HPDE6-E6E7 (cell line): ENCODE results near the gene FNDC3B.

Experiments
- DNase-seq: peaks from one replicate; pipeline ENCODE4 v3.0.0; 2011; ENCODE audit warnings: missing footprints; ENCODE audit errors: extremely low spot score

Gene FNDC3B

DNA sequence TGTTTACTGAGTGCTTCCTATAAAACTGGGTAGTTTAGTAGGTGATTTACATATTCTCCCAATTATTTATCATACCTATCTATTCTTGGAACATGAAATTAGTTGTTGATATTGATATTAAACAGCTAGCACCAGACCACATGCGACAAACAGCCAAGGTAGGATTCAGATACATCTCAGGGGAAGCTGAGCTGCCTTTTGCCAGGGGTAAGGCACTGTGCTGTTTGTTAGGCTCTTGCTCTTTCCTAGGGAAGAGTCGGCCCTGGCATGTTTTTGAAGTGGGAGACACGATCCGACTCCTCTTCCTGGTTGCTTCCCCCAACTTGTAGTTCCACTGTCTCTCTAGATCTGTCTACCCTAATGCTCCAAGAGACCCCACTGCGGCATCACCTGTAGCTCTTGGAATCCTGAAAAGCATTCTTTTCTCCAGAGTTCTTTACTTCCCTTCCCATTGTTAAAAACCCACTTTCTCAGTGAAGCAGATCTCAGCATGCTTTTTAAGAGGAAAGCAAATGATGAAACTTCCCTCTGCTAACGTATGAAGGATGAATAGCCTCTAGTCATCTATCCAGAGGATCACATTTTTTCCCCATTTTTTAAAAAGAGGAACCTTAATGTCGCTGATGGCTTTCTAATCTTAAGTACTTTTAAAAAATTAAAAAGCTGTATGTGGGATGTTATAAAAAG lies 270.5 kb downstream of the FNDC3B start:
- no peak for DNase-seq

DNA sequence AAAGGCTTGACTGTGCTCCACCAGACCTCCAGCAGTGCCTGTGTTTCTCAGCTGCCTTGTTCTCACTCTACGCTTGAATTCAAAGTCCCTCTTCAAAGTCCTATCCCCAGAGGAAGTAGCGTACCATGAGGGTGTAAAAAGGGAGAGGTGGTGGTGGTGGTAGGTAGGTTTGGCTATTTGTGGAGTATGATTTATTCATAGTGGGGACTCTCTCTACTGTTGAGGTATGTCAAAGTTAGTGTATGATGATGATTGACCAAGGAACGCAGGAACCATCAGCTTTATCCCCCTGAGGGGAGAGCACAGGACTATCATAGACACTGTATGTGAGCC lies 271.0 kb downstream of the FNDC3B start:
- DNase-seq: no peak

DNA sequence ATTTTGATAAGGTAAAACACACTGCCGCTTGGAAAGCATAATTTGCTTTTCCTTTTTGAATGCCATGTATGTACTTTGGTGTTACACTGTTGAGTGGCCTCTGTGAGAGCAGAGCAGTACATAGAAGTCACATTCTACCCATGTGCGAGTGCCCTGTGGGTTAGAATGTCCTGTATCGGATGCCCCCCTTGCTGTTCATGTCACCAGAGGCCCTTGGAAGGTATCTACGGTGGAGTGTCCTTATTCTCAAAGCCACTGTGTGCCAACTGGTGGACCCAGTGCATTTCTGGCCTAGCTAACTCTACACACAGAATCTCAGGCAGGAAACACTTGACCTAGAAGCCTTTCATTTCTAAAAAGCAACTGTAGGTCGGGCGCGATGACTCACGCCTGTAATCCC lies 271.8 kb downstream of the FNDC3B start:
- no peak for DNase-seq

DNA sequence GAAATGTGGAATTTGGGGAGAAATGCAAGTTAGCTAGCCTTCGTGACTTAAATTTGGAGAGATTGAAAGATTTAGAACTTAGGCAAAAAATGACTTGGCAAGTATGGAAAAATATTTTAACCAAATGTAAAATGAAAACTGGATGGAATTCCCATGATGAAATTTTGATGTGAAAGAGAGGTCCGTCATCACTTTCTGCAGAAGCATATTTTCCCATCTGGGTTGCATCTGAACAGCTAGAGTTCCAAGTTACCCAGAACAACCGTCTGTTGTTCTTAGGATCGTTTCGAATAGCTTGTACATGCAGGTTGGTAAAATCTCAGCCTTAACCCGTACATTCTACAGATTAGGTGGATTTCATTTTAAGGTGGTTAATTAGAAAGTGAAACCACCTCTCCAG lies 272.6 kb downstream of the FNDC3B start:
- DNase-seq: no peak

DNA sequence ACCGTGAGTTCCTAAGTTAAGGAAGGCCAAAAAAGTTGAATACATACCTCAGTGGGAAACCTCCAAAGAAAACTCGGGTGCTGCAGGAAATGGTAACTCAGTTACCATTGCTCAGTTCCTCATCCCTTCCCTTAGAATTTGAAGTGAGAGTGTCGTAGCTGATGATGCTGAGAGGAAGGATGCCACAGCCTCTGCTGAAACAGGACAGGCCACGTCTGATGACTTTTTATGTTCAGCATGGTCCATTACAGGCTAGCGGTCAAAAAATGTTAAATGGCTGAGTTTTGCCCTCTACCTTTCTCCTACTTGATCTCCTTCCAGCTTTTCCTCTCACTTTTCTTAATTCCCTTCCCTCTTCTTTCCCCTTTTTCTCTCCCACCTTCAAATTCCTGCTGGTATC lies 273.3 kb downstream of the FNDC3B start:
- DNase-seq: no peak

DNA sequence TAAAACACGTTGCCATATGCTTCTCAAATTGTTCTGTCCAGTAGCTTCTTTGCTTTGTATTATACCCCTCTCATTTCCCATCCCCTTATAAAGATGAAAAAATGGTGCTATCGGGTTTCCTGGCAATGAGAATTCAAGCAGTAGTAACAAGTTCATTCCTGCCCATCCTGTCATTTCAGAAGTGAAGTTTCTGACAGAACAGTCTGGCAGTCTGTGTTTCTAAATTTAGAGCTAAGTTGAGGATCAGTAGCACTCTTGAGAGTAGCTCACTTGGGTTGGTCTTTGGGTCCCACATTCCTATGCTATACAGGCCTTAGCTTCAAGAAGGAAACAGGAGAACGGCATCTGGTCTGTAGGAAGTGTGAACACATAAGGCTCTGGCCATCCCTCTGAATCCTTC lies 274.3 kb downstream of the FNDC3B start:
- DNase-seq: no peak

DNA sequence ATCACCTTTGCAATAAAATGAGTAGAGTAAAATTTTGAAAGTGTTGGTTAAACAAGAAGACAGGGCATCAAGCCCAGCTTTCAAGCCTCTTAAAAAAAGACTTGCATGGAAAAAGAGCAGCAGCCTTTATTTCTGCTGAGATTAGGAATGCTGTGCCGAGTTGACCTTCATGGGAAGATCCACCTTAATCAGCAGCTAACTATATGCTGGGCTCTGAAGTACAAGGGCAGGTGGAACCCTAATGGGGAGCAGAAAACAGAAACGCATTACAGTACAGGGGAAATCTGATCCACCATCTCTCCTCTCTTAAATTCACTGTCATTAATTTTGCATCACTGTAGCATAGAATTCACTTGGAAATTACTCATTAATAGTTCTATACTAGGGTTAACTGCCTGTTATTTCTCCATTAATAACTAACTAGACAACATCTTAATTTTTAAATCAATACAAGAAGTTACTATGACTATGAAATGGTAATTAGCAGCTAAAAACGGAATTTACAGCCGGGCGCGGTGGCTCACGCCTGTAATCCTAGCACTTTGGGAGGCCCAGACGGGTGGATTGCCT lies 275.3 kb downstream of the FNDC3B start:
- DNase-seq: no peak

DNA sequence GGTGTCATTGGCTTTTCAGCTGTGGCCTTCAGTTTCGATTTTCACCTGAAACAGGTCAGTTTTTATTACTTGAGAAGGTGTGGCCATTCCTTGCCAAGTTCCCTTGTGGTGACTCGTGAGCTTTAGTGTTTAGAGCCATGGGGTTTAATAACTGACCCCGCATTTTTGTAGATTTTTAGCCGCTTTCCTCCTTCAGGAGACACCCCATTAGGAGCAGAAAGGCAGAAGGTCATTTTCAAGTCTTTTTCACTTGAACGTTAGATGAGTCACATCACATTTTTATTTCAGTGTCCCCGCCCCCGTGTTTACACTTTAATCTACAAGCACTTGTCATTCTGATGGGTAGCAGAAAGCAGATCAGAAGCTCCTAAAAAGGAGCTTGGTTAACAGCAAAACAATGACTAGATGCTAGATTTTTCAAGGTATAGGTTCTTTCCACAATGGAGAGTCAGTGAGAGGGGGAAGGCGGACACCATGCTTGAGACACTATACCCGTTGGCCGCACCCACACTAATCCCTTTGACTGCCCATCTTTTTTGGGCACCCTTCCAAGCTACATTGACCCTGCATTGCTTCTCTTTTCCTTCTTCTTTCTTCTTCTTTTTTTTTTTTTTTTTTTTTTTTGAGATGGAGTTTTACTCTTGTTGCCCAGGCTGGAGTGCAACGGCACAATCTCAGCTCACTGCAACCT lies 276.2 kb downstream of the FNDC3B start:
- peak; percentile 32 for DNase-seq

DNA sequence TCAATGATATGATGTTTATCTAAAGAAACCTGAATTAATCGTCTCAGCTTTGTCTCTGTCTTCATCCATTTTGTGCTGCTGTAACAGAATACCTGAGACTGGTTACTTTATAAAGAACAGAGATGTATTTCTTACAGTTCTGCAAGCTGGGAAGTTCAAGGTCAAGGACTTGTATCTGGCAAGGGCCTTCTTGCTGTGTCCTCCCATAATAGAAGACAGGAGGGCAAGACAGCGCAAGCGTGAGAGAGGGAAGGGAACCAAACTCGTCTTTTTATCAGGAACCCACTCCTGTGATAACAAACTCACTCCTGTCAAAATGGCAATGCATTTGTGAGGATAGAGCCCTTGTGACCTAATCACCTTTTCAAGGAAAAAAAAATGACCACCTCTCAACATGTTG lies 277.4 kb downstream of the FNDC3B start:
- DNase-seq: no peak

DNA sequence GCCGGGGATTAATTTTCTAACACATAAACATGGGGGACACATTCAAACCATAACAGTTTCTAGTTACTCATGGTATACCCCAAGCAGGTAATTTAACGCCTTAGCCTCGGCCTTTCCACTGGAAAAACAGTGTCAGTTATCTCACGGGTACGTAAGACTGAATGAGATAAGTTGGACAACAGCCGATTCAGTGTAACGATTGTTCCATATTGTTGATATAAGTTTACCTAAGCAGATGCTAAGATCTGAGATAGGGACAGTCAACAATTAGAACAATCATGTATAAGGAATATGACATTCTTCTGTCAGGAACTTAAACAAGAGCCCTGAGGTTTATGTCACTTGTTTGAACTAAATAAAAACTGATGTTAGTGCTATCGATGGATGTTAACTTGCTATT lies 278.1 kb downstream of the FNDC3B start:
- no peak for DNase-seq

DNA sequence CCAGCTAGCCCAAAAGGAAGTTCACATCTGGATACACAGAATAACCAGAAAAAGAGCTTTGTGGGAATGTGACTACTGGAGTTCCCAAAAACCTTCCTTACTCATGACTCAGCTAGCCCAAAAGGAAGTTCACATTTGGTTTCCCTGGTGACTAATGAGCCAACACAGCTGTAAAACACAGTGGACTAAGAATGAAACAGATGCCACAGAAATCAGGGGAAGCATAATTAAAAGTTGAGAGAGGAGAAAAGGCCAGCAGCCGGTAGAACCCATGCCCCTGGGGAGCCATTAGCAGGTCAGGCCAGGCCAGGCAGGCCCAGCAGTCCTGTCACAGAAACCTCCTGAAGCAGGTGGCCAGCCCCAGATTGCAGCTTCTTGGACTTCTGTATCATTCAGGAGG lies 278.6 kb downstream of the FNDC3B start:
- peak; percentile 59 for DNase-seq

DNA sequence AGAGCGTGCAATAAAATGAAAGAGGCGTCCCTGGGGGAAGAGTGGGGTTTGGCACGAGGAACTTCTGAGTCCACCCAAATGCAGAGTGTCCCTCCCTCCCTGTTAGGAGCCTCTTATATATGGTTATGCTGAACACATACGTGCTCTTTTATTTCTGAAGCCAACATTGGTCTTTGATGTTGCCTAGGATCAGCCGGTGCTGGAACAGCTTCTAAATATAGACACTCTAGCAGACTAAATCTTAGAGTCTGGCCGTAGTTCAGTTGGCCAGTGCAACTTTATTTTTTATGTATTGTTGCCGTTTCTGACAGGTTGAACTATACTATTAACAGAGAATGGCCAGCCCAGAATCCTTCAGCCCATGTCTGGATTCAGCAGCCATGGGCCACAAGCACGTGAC lies 280.2 kb downstream of the FNDC3B start:
- DNase-seq: no peak

DNA sequence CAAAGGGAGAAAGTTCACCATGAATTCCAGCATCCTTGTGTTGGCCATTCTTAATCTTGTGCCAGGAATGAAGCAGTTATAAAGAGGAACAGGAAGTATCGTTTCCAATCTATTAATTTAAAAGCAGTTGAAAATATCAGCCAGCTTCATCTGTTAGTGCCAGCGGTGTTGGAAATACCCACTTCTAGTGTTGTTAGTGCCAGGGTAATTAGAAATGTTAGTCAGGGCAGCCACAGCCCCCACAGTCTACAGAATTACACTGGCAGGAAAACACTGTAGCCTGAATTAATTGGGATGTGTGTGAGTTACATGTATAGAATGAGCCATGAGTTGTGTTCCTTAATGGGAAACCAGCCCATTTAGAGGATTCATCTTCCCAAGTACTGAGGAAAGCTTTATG lies 281.1 kb downstream of the FNDC3B start:
- DNase-seq: no peak

DNA sequence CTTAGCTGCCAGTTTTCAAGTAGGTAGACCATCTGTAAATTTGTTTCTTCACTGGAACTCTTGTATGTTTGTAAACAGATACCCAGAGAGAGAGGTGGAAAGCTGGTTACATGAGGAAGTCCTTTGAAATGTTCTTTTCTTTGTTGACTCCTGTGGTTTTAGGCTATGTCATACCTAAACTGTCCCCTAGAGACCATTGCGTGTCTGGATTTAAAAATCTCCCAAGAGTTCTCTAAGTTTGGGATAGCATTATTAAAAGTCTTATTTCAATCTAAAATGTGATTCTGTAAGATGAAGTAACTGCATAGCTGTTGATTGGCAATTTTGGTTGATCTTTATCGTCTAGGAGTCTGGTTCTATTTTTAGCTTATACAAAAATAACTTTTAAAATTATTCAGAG lies 281.7 kb downstream of the FNDC3B start:
- DNase-seq: no peak

DNA sequence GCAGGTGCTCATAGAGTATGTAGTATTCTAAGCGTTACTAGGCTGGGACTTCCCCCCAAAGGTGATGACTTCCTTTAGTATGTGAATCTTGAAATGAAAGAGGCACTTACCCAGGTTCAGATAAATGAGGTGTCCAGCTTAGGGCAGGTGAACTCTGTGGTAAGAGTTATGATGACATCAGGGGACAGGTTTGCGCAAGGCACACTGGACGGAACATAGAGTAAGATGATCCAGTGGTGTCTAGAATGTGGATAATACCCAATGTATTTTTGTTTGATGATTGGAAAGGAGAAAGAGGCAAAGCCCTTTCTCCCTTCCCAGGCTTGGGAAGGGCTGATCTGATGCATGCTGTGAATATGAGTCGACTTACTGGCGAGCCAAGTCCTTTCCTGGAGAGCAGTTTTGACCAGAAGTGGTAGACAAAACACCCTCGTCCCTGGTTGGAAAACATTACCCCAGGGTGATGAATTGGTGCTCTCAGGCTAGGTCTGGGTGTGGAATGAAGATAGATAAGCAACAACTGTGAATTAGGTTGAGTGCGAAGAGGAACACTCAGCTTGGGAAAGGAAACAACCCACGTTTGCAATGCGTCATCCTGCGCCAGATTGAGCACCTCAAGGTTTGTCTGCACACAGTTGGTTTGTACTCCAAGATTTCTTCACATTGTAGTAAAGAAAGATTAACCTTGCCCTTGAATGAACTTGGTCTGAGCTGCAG lies 284.7 kb downstream of the FNDC3B start:
- DNase-seq: no peak

DNA sequence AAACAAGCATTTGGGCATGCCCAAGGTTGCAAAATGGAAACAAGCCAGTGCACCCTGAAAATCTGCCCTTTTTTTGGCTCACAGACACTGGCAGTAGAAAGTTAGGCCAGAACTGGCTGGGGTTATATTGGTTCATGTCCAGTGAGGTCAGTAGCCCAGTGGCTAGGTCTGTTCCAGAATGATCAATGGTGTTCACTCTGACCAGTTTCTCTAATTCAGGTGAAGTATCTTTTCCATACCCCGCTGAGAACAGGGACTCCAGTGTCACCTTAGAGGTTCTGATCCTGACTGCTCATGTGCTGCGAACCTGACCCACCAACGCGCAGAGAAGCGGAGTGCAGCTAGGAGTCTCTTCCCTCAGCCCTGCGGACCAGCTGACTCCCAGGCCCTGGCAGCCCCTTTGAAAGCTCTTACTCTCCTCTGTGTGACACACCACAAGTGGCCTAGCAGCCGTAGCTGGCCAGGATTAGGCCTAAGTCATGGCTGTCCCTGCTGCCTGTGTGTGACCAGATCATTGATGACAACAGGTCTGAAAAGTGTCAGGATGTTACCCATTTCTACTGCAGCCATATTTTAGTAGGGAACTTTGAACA lies 285.3 kb downstream of the FNDC3B start:
- no peak for DNase-seq

DNA sequence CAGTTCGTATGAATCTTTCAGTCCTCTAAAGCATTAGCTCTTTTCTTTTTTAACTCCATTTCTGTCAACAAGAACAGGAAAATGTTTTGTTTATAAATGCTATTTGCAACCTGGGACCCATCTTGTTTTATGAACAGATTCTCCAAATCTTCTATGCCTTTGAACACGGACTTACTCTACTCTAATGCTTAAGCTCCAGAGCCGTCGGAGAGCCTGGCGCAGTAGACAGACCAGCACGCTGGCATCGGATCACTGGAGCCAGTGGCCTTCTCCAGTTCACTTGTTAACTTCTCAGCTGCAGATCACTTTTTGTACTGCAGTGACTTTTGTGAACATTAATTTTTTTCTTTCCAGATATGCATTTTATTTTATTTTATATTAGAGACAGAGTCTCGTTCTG lies 286.1 kb downstream of the FNDC3B start:
- no peak for DNase-seq

DNA sequence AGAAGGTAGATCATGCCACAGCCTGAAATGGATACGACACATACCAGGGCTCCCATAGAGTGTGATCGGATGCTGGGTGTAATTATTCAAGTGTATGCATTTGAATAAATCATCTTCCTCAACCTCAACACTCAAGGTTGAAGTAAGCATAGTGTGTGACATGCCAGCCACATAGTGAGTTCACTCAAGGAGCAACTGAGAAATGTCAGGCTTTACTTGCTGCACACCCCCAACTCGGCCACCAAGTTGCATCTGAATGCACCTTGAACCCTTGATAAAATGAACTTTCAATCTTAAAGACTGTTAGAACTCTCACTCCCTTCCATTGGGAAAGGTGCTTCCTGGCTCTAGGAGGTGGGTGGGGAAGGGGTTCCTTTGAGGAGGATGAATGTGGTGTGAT lies 287.6 kb downstream of the FNDC3B start:
- no peak for DNase-seq

DNA sequence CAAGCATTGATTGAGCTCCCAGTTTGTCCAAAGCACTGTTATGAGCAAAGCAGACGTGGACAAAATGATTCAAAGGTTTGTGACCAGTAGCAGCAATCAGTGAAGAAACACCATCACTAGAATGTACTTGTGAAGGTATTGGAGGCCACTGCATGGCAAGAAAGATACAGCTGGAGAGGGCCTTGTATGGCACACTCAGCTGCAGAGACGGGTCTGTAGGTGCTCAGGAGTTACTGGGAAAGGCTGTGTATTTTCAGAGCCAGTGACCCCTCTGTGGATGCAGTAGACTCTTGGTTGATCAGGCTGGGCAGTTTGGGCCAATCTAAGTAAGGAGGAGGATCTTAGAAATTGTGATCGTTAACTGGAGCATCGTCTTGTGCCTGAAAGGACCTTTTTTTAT lies 288.9 kb downstream of the FNDC3B start:
- no peak for DNase-seq

DNA sequence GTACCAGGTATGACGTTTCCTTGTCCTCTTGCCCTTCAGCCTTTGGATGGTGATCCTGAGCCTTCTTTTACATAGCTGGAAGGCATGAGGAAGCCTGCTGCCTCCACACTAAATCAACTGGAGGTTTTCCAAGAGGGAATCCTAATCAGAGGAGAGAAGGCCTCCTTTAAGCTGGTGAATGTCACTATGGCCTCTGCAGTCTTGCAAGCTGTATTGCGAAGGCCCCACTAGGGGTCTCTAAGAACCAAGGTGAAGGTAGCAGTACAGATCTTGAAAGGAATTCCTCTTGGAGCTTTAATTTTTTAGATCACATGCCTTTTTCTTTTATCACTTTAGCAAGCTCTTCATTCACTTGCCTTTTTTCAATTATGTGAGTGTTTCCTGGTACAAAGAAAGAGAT lies 289.7 kb downstream of the FNDC3B start:
- no peak for DNase-seq

DNA sequence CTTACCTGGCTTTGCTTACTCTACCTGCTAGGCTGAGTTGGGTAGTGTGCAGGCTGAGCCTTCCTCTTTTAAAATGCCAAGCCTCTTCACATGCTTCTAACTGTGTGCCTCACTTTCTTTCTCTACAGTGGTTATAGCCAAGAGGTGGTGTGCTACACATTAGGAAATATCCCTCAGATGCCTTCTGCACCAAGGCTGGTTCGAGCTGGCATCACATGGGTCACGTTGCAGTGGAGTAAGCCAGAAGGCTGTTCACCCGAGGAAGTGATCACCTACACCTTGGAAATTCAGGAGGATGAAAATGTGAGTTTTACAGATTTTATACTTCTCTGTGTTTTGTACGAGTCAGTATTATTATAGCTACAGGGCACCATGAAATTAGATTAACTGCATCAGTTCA lies 291.0 kb downstream of the FNDC3B start:
- DNase-seq: no peak

DNA sequence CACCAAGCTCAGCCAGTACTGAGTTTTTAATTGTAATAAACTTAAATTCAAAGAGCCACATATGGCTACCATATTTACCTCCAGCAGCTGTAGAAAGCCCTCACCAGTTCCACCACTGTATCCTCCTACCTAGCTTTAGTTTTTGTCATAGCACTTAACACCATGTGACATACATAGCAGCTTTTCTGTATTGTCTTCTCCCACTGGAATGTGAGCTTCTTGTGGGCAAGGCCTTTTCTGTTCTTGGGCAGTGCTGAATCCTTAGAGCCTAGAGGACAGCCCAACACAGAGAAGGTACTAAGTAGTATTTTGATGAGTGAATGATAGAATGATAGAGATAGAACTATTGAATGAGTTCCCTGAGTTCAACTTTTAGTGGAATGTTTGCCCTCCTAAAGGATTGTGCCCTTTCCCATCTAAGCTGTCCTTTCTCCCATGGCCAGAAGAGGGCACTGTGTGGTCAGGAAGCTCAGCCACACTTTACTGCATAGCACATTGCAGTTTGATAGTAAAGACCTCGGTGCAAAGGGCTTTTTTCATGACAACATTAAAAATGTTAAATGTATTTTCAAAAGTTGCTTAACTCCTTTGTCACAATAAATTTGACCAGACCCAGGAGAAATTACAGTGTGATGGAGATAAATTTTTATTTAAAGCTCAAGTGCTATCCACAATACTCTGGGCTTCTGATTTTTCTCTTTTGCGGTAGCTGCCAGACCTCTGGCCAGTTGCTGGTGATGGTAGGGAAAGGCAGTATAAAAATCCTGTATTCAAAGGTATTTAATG lies 293.1 kb downstream of the FNDC3B start:
- DNase-seq: peak; percentile 23
